Measurements from ENCODE around the gene EIF3D. TPM values are rescaled to one million over a fixed set of nuclear protein-coding genes. Genes with fewer than 3 reads are reported as not detected.

Gene EIF3D
- total and polyA plus RNA-seq, 3 donors from 2014 or later: 150 to 176 (median 163) TPM

DNA sequence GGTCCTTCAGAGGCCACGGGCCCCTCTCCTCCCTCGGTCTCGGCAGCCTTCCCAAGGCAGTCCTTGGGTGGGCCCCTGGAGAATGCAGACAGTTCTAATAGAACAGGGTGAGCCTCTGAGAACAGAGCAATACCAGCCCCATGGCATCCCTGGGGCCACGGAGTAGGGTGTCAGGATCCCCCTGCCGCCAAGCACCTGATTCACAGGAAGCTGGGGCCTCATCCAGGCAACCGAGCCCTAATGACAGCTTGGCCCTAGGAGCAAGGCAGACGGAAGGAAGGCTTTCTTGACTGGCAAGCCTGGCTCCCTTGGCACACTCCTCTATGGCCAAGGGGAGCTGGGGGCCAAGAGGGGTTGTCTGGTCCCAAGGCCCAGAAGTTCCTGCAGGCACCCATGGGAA, 62.7 kb downstream of the EIF3D start:
- peaks cover 18% of the 10 kb centered on the region for H3K4me1 ChIP-seq
- WGBS, 2 donors: 80 to 86% methylated on average over 5 to 7 of the region's 7 CpGs
- H3K36me3 ChIP-seq (ENCODE audit: low read depth, missing control alignments): no peaks in the 10 kb centered on the region
- no peaks in the 10 kb centered on the region for H3K27me3 ChIP-seq
- no peaks in the 10 kb centered on the region for H3K9me3 ChIP-seq
- no peak for DNase-seq
- TF ChIP-seq POLR2A (IDR thresholded peaks at IDR 0.05): no peak
- TF ChIP-seq, protein P1, sequence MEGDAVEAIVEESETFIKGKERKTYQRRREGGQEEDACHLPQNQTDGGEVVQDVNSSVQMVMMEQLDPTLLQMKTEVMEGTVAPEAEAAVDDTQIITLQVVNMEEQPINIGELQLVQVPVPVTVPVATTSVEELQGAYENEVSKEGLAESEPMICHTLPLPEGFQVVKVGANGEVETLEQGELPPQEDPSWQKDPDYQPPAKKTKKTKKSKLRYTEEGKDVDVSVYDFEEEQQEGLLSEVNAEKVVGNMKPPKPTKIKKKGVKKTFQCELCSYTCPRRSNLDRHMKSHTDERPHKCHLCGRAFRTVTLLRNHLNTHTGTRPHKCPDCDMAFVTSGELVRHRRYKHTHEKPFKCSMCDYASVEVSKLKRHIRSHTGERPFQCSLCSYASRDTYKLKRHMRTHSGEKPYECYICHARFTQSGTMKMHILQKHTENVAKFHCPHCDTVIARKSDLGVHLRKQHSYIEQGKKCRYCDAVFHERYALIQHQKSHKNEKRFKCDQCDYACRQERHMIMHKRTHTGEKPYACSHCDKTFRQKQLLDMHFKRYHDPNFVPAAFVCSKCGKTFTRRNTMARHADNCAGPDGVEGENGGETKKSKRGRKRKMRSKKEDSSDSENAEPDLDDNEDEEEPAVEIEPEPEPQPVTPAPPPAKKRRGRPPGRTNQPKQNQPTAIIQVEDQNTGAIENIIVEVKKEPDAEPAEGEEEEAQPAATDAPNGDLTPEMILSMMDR (IDR thresholded peaks at IDR 0.05): no peak
- intact Hi-C loops (cut with DNase I; ENCODE audit: low total_unique reads): no loop called here
- no peak overlapping the region for H3K4me3 ChIP-seq
- H3K27ac ChIP-seq: peak overlapping the region in 1 of 2 donors; percentile 54

DNA sequence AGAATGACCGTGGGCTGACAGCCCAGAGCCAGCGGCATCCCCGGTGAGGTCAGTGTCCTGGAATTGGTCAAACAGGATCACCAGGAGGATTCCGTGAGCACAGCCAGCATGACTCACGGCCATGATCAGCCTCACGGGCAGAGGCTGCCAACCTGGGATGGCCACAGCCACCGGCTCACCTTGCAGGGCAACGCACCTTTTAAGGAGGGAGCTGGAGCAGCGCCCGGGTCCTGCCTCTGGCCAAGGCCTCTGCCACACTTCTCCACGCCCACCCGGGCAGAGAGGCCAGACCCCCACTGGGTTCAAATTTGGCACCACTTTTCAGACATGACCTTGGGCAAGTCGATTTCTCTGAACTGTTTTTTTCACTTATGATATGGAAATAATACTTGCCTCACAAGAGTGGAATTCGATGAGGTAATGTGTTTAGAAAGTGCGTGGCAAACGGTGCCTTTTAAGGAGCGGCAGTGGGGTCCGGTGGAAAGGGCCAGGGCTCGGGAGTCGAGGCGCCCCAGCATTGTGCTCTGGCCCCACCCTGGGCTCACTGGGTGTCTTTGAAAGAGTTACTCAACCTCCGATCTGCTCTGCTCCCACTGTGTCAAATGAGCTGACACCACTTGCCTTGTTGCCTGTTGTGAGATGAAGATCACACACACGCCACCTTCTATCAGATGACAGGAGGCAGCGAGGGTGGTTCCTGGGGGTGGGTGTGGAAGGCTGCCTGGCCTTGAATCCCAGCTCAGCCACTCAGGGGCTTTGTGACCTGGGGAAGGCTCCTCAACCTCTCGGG, 63.5 kb downstream of the EIF3D start:
- Histone ChIP-seq H3K27me3 (no peaks in the 10 kb centered on the region), H3K36me3 (ENCODE audit: low read depth, missing control alignments) (no peaks in the 10 kb centered on the region), H3K4me3 (no peak overlapping the region), H3K27ac (peak overlapping the region; percentile 42 to 54), H3K9me3 (no peaks in the 10 kb centered on the region), H3K4me1 (peaks cover 18% of the 10 kb centered on the region)
- intact Hi-C loops (cut with DNase I; ENCODE audit: low total_unique reads): no loop called here
- peak; percentile 50 for DNase-seq
- 60 to 65% methylated on average over 18 to 25 of the region's 25 CpGs for WGBS, 2 donors
- TF ChIP-seq, protein P1 (IDR thresholded peaks at IDR 0.05): no peak
- TF ChIP-seq POLR2A (IDR thresholded peaks at IDR 0.05): no peak

DNA sequence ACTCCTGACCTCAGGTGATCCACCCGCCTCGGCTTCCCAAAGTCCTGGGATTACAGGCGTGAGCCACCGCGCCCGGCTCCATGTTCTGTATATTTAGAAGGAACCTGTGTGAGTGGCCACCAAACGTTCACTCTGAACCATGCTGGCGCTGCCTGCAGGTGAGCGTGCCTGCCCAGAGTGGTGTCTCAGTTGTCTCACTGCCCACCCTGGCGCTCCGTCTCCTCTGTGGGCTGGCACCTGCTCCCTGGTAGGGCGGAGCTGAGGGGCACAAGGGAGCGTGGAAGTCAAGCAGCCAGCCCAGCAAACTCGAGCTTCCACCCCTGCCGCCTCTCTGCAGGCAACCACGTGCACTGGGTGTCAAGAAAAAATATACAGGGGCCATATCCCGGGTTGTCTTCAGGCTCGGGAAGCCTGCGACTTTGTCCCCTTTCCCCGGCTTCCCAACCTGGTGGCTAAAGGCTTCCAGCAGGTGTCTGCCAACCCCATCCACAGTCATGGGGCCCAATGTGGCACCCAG, 64.2 kb downstream of the EIF3D start:
- H3K27me3 ChIP-seq: no peaks in the 10 kb centered on the region
- H3K36me3 ChIP-seq (ENCODE audit: low read depth, missing control alignments): no peaks in the 10 kb centered on the region
- 90 to 93% methylated on average over 8 to 20 of the region's 20 CpGs for whole genome bisulfite sequencing, 2 donors
- H3K9me3 ChIP-seq: no peaks in the 10 kb centered on the region
- H3K27ac ChIP-seq: peak overlapping the region; percentile 42 to 54
- intact Hi-C loops (cut with DNase I; ENCODE audit: low total_unique reads): no loop called here
- peaks cover 14% of the 10 kb centered on the region for H3K4me1 ChIP-seq
- no peak for DNase-seq
- no peak overlapping the region for H3K4me3 ChIP-seq
- no peak for TF ChIP-seq POLR2A (IDR thresholded peaks at IDR 0.05)
- TF ChIP-seq, protein P1 (IDR thresholded peaks at IDR 0.05): no peak

DNA sequence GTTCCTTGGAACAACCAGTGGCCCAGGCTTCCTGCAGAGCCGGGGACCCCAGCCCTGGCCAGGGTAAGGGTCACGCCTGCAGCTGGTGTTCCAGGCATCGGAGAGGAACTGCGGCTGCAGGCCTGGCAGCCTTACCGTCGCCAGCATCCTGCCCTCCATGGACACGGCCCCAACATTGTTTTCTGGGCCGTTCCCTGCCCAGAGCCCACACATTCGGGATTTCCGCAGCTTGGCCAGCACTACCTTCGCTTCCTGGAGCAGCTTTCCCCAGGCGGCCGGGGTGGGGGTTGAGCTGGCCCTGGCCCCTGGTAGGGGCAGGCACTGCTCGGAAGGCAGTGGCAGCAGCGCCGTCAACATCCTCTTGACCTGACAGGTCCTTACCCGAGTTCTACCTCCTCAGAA, 65.2 kb downstream of the EIF3D start:
- Histone ChIP-seq H3K4me1 (peaks cover 13% of the 10 kb centered on the region), H3K27me3 (no peaks in the 10 kb centered on the region), H3K4me3 (no peak overlapping the region), H3K36me3 (ENCODE audit: low read depth, missing control alignments) (no peaks in the 10 kb centered on the region), H3K9me3 (no peaks in the 10 kb centered on the region), H3K27ac (peak overlapping the region in 1 of 2 donors; percentile 44)
- intact Hi-C loops (cut with DNase I; ENCODE audit: low total_unique reads): no loop called here
- no peak for DNase-seq
- WGBS, 2 donors: 67 to 72% methylated on average over 13 to 17 of the region's 17 CpGs
- no peak for TF ChIP-seq POLR2A (IDR thresholded peaks at IDR 0.05)
- TF ChIP-seq, protein P1 (IDR thresholded peaks at IDR 0.05): no peak
